Activated CD8-positive, alpha-beta T cell treated with anti-CD3 and anti-CD28 coated beads for 36 hours (primary cell): Measurements from ENCODE around the gene TRPM8. TPM values are rescaled to one million over a fixed set of nuclear protein-coding genes. Genes with fewer than 3 reads are reported as not detected.

ENCODE experiments used
- ATAC-seq: fragments of 200-7000 bp; cut with Tn5 transposase; one replicate; pipeline ENCODE4 v1.10.0; 2021; ENCODE audit warnings: mild to moderate bottlenecking, moderate library complexity
- CTCF ChIA-PET: fragments of 350-600 bp; sonication (Branson Sonifier 250); formaldehyde crosslinking; loops from one replicate; lab custom pipeline; 2021; ENCODE audit warnings: antibody characterized with exemption; lab: Charles Lee
- POLR2A ChIA-PET: fragments of 350-600 bp; sonication (Branson Sonifier 250); formaldehyde crosslinking; loops from one replicate; lab custom pipeline; 2021; ENCODE audit warnings: antibody characterized with exemption; lab: Charles Lee
- DNase-seq: peaks from one replicate; pipeline ENCODE4 v3.0.0-alpha.2; 2020
- H3K27ac Mint-ChIP-seq: one replicate; pipeline ENCODE4 v1.8.0; 2021; ENCODE audit warnings: mild to moderate bottlenecking, mixed read lengths
- H3K27me3 Mint-ChIP-seq: one replicate; pipeline ENCODE4 v1.8.0; 2021; ENCODE audit warnings: mixed read lengths
- H3K36me3 Mint-ChIP-seq: one replicate; pipeline ENCODE4 v1.8.0; 2021; ENCODE audit warnings: low read depth, mixed read lengths
- H3K4me1 Mint-ChIP-seq: one replicate; pipeline ENCODE4 v1.8.0; 2021; ENCODE audit warnings: low read depth, mixed read lengths
- H3K4me3 Mint-ChIP-seq: one replicate; pipeline ENCODE4 v1.8.0; 2021; ENCODE audit warnings: mild to moderate bottlenecking, moderate library complexity, mixed read lengths
- H3K9me3 Mint-ChIP-seq: one replicate; pipeline ENCODE4 v1.8.0; 2021; ENCODE audit warnings: mixed read lengths
- intact Hi-C: fragments of 100-400 bp; cut with micrococcal nuclease; formaldehyde crosslinking; loops from one replicate; pipeline ENCODE4 v1.10.0; 2022
- total RNA-seq, 2 experiments: library from RNA; stranded (reverse); gene quantifications; one replicate each; pipeline ENCODE4 v1.2.3, GENCODE V29; 2021
- TF ChIP-seq, protein P1 (sequence below): fragments of 200-600 bp; IDR thresholded peaks from one replicate; pipeline ENCODE4 v1.8.0; 2022; ENCODE audit warnings: antibody characterized with exemption, mild to moderate bottlenecking

Gene TRPM8
- total RNA-seq, 2 experiments from 2014 or later, result not detected

DNA sequence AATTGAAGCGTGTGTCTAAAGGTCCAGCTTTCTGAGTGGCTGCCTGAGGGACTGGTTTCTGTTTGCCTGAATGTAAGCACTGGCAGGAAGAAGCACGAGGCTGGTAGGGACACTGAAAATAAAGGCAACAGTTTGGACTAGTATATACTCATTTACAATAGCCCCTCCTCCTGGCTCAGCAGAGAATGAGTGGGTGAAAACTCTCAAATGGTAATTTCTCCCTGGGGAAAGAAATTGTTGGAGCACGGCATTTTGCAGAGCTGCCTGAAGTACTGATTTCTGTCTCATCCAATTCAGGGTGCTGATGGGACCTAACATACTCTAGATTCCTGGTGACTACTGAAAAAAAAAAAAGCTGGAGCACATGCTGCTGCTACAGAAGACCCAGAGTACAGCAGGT lies 116.0 kb downstream of the TRPM8 start:
- intact Hi-C loops, result no loop called here
- H3K27me3 Mint-ChIP-seq, result no peaks in the 10 kb centered on the region
- ChIA-PET POLR2A (interaction anchor here (0.6 kb wide), 1 partner anchor 225 kb away, joined by 3 read pairs; no protein-coding TSS in a partner anchor), CTCF (interaction anchor here (1.0 kb wide), 1 partner anchor 512 kb away, joined by 3 read pairs; no protein-coding TSS in a partner anchor)
- H3K36me3 Mint-ChIP-seq, result peaks cover 1% of the 10 kb centered on the region
- TF ChIP-seq, protein P1, sequence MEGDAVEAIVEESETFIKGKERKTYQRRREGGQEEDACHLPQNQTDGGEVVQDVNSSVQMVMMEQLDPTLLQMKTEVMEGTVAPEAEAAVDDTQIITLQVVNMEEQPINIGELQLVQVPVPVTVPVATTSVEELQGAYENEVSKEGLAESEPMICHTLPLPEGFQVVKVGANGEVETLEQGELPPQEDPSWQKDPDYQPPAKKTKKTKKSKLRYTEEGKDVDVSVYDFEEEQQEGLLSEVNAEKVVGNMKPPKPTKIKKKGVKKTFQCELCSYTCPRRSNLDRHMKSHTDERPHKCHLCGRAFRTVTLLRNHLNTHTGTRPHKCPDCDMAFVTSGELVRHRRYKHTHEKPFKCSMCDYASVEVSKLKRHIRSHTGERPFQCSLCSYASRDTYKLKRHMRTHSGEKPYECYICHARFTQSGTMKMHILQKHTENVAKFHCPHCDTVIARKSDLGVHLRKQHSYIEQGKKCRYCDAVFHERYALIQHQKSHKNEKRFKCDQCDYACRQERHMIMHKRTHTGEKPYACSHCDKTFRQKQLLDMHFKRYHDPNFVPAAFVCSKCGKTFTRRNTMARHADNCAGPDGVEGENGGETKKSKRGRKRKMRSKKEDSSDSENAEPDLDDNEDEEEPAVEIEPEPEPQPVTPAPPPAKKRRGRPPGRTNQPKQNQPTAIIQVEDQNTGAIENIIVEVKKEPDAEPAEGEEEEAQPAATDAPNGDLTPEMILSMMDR, result no peak
- H3K4me1 Mint-ChIP-seq, result peaks cover 20% of the 10 kb centered on the region
- DNase-seq, result no peak
- no peak for ATAC-seq
- H3K4me3 Mint-ChIP-seq, result no peak overlapping the region
- no peak overlapping the region for H3K27ac Mint-ChIP-seq
- peaks cover 14% of the 10 kb centered on the region for H3K9me3 Mint-ChIP-seq

DNA sequence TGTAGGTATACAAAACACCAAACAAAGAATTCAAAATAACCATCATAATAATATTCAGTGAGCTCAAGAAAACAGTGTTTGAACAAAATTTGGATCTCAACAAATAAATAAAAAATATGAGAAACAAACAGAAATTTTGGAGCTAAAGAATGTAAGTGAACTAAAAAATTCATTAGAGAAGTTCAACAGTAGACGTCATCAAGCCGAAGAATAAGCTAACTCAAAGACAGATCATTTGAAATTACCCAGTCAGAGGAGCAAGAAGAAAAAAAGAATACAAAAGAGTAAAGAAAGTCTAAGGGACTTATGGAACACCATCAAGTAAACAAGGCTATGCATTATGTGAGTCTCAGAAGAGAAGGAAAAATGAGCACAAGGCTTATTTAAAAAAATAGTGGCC lies 116.7 kb downstream of the TRPM8 start:
- peaks cover 17% of the 10 kb centered on the region for H3K4me1 Mint-ChIP-seq
- ChIA-PET CTCF (interaction anchor here (0.9 kb wide), 1 partner anchor 27 kb away, joined by 3 read pairs; no protein-coding TSS in a partner anchor), POLR2A (interaction anchor here (0.6 kb wide), 1 partner anchor 225 kb away, joined by 3 read pairs; no protein-coding TSS in a partner anchor)

GRCh38 chr2:234038076-234038802 lies 121.1 kb downstream of the TRPM8 start:
- H3K27ac Mint-ChIP-seq, result no peak overlapping the region
- peaks cover 1% of the 10 kb centered on the region for H3K36me3 Mint-ChIP-seq
- POLR2A ChIA-PET, result no interaction called here
- intact Hi-C loops, result no loop called here
- ATAC-seq (no peak), DNase-seq (no peak)
- H3K27me3 Mint-ChIP-seq, result no peaks in the 10 kb centered on the region
- TF ChIP-seq, protein P1, result no peak
- no peaks in the 10 kb centered on the region for H3K4me1 Mint-ChIP-seq
- peaks cover 14% of the 10 kb centered on the region for H3K9me3 Mint-ChIP-seq
- CTCF ChIA-PET, result no interaction called here
- no peak overlapping the region for H3K4me3 Mint-ChIP-seq

More for the DNA sequence above, 116.7 kb downstream of the TRPM8 start:
- H3K36me3 Mint-ChIP-seq, result peaks cover 1% of the 10 kb centered on the region
- no peaks in the 10 kb centered on the region for H3K27me3 Mint-ChIP-seq
- ATAC-seq, result no peak
- TF ChIP-seq, protein P1, result no peak
- H3K4me3 Mint-ChIP-seq, result no peak overlapping the region
- H3K9me3 Mint-ChIP-seq, result peaks cover 14% of the 10 kb centered on the region
- DNase-seq, result no peak
- no peak overlapping the region for H3K27ac Mint-ChIP-seq
- intact Hi-C loops, result no loop called here

- TF ChIP-seq, protein P1, result no peak
- POLR2A ChIA-PET, result no interaction called here
- Mint-ChIP-seq H3K36me3 (no peaks in the 10 kb centered on the region), H3K4me3 (no peak overlapping the region), H3K27ac (no peak overlapping the region), H3K9me3 (no peaks in the 10 kb centered on the region), H3K4me1 (no peaks in the 10 kb centered on the region), H3K27me3 (no peaks in the 10 kb centered on the region)
- DNase-seq (no peak), ATAC-seq (no peak)
- CTCF ChIA-PET, result no interaction called here
- intact Hi-C loops, result no loop called here
These were observed 127.0 kb downstream of the TRPM8 start for GRCh38 chr2:234044157-234044556.

GRCh38 chr2:234046521-234046920 lies 129.3 kb downstream of the TRPM8 start:
- intact Hi-C loops, result no loop called here
- Mint-ChIP-seq H3K36me3 (no peaks in the 10 kb centered on the region), H3K27me3 (no peaks in the 10 kb centered on the region), H3K27ac (no peak overlapping the region), H3K9me3 (no peaks in the 10 kb centered on the region), H3K4me3 (no peak overlapping the region), H3K4me1 (peaks cover under 1% of the 10 kb centered on the region)
- no peak for DNase-seq
- no peak for ATAC-seq
- POLR2A ChIA-PET, result no interaction called here
- CTCF ChIA-PET, result no interaction called here
- TF ChIP-seq, protein P1, result no peak
